ENCODE measurements around the gene HSD3B7.
A peak's percentile ranks its signal among the peaks of the same experiment; 100 is the strongest.

Gene HSD3B7

GRCh38 chr16:30950516-30951065 is 34.4 kb upstream of the HSD3B7 start:
- no peak for TF ChIP-seq CTCF (IDR thresholded peaks at IDR 0.05; ENCODE audit: extremely low read depth, insufficient read depth, missing control alignments)
- no peak for DNase-seq (ENCODE audit: low spot score)
- in situ Hi-C loops (cut with MboI; ENCODE audit: low pct_unique_long_range_greater_than_20kb, low sequenced_read_pairs, unreplicated experiment): loop anchor here (25.0 kb wide), 2 partner anchors 487 to 937 kb away; partner anchors contain the start of genes COX6A2 and ZNF843

GRCh38 chr16:30951193-30951592 is 33.8 kb upstream of the HSD3B7 start:
- DNase-seq (ENCODE audit: low spot score): no peak
- TF ChIP-seq CTCF (IDR thresholded peaks at IDR 0.05; ENCODE audit: extremely low read depth, insufficient read depth, missing control alignments): no peak
- in situ Hi-C loops (cut with MboI; ENCODE audit: low pct_unique_long_range_greater_than_20kb, low sequenced_read_pairs, unreplicated experiment): loop anchor here (25.0 kb wide), 2 partner anchors 486 to 936 kb away; partner anchors contain the start of genes COX6A2 and ZNF843

GRCh38 chr16:30951750-30952149 is 33.3 kb upstream of the HSD3B7 start:
- TF ChIP-seq CTCF (IDR thresholded peaks at IDR 0.05; ENCODE audit: extremely low read depth, insufficient read depth, missing control alignments): no peak
- in situ Hi-C loops (cut with MboI; ENCODE audit: low pct_unique_long_range_greater_than_20kb, low sequenced_read_pairs, unreplicated experiment): loop anchor here (25.0 kb wide), 2 partner anchors 486 to 936 kb away; partner anchors contain the start of genes COX6A2 and ZNF843
- DNase-seq (ENCODE audit: low spot score): no peak

GRCh38 chr16:30953111-30953510 is 31.9 kb upstream of the HSD3B7 start:
- no peak for DNase-seq (ENCODE audit: low spot score)
- TF ChIP-seq CTCF (IDR thresholded peaks at IDR 0.05; ENCODE audit: extremely low read depth, insufficient read depth, missing control alignments): no peak
- in situ Hi-C loops (cut with MboI; ENCODE audit: low pct_unique_long_range_greater_than_20kb, low sequenced_read_pairs, unreplicated experiment): loop anchor here (25.0 kb wide), 2 partner anchors 484 to 934 kb away; partner anchors contain the start of genes COX6A2 and ZNF843

GRCh38 chr16:30953511-30954124 is 31.4 kb upstream of the HSD3B7 start:
- TF ChIP-seq CTCF (IDR thresholded peaks at IDR 0.05; ENCODE audit: extremely low read depth, insufficient read depth, missing control alignments): peak; percentile 70
- DNase-seq (ENCODE audit: low spot score): no peak
- in situ Hi-C loops (cut with MboI; ENCODE audit: low pct_unique_long_range_greater_than_20kb, low sequenced_read_pairs, unreplicated experiment): loop anchor here (25.0 kb wide), 2 partner anchors 484 to 934 kb away; partner anchors contain the start of genes COX6A2 and ZNF843

- in situ Hi-C loops (cut with MboI; ENCODE audit: low pct_unique_long_range_greater_than_20kb, low sequenced_read_pairs, unreplicated experiment): loop anchor here (25.0 kb wide), 2 partner anchors 482 to 932 kb away; partner anchors contain the start of genes COX6A2 and ZNF843
- DNase-seq (ENCODE audit: low spot score): no peak
- TF ChIP-seq CTCF (IDR thresholded peaks at IDR 0.05; ENCODE audit: extremely low read depth, insufficient read depth, missing control alignments): no peak
These were observed 30.0 kb upstream of the HSD3B7 start for GRCh38 chr16:30954993-30955392.
